GM23338 (cell line): ENCODE data around the gene POLA2. TPM values are rescaled to one million over a fixed set of nuclear protein-coding genes. Genes with fewer than 3 reads are reported as not detected.

ENCODE experiments used
- ATAC-seq: fragments of 200-7000 bp; cut with Tn5 transposase; 3 replicates; pipeline ENCODE4 v1.9.1; 2020
- DNase-seq: peaks from one replicate; pipeline ENCODE4 v3.0.0-alpha.2; 2015; ENCODE audit warnings: low spot score
- H2AFZ ChIP-seq: fragments of 200-600 bp; sonication (generic); 2 replicates; pipeline ENCODE4 v1.8.0; 2016; ENCODE audit warnings: antibody characterized with exemption, mild to moderate bottlenecking, moderate library complexity
- H3F3A ChIP-seq: fragments of 200-600 bp; sonication (generic); replicated peaks from 2 replicates; pipeline ENCODE4 v1.8.0; 2017; ENCODE audit warnings: antibody characterized with exemption, mixed run types, low read depth
- H3K27ac ChIP-seq: fragments of 200-600 bp; sonication (generic); 2 replicates; pipeline ENCODE4 v1.6.1; 2016; ENCODE audit warnings: low read depth
- H3K27me3 ChIP-seq: fragments of 200-600 bp; sonication (generic); 2 replicates; pipeline ENCODE4 v1.8.0; 2016; ENCODE audit warnings: mild to moderate bottlenecking, mixed run types, moderate library complexity; ENCODE audit not compliant: insufficient read depth
- H3K36me3 ChIP-seq: fragments of 200-600 bp; sonication (generic); 2 replicates; pipeline ENCODE4 v1.8.0; 2016; ENCODE audit warnings: mild to moderate bottlenecking; ENCODE audit not compliant: insufficient read depth
- H3K4me1 ChIP-seq: fragments of 200-600 bp; sonication (generic); 2 replicates; pipeline ENCODE4 v1.8.0; 2016; ENCODE audit warnings: mild to moderate bottlenecking, moderate library complexity; ENCODE audit not compliant: insufficient read depth
- H3K4me2 ChIP-seq: fragments of 200-600 bp; sonication (generic); 2 replicates; pipeline ENCODE4 v1.7.1; 2017; ENCODE audit warnings: mixed run types
- H3K4me3 ChIP-seq: fragments of 200-600 bp; sonication (generic); 2 replicates; pipeline ENCODE4 v1.6.1; 2016; ENCODE audit warnings: mixed run types
- H3K79me2 ChIP-seq: fragments of 200-600 bp; sonication (generic); replicated peaks from 2 replicates; pipeline ENCODE4 v1.8.0; 2017; ENCODE audit warnings: mild to moderate bottlenecking; ENCODE audit not compliant: insufficient read depth
- H3K9me2 ChIP-seq: fragments of 200-600 bp; sonication (generic); 2 replicates; pipeline ENCODE4 v1.8.0; 2017; ENCODE audit not compliant: insufficient read depth
- H4K20me1 ChIP-seq: fragments of 200-600 bp; sonication (generic); replicated peaks from 2 replicates; pipeline ENCODE4 v1.8.0; 2017; ENCODE audit warnings: mild to moderate bottlenecking; ENCODE audit not compliant: insufficient read depth
- H3K27ac Mint-ChIP-seq: 2 replicates; pipeline ENCODE4 v1.8.0; 2020; ENCODE audit warnings: inconsistent platforms, mild to moderate bottlenecking, moderate library complexity, mixed read lengths
- H3K27me3 Mint-ChIP-seq: 3 replicates; pipeline ENCODE4 v1.8.0; 2022; ENCODE audit warnings: low read depth, mild to moderate bottlenecking, moderate library complexity, mixed read lengths, inconsistent platforms; ENCODE audit not compliant: insufficient read depth, poor library complexity
- H3K36me3 Mint-ChIP-seq: 3 replicates; pipeline ENCODE4 v1.8.0; 2021; ENCODE audit warnings: low read depth, mild to moderate bottlenecking, inconsistent platforms, moderate library complexity, mixed read lengths
- H3K4me1 Mint-ChIP-seq: 3 replicates; pipeline ENCODE4 v1.8.0; 2020; ENCODE audit warnings: mild to moderate bottlenecking, inconsistent platforms, mixed read lengths
- H3K4me3 Mint-ChIP-seq: 3 replicates; pipeline ENCODE4 v1.8.0; 2021; ENCODE audit warnings: moderate library complexity, mild to moderate bottlenecking, inconsistent platforms, mixed read lengths
- H3K9me3 Mint-ChIP-seq: 3 replicates; pipeline ENCODE4 v1.8.0; 2020; ENCODE audit warnings: moderate library complexity, mild to moderate bottlenecking, inconsistent platforms, mixed read lengths
- CREB1 ChIP-seq: fragments of 250-450 bp; sonication (Bioruptor Pico); IDR thresholded peaks from 2 replicates; pipeline ENCODE4 v1.5.0; 2020; ENCODE audit warnings: low read depth, mild to moderate bottlenecking, moderate library complexity
- EZH2 ChIP-seq: fragments of 200-600 bp; sonication (generic); IDR thresholded peaks from one replicate; pipeline ENCODE4 v1.8.0; 2017; ENCODE audit warnings: antibody characterized with exemption, mild to moderate bottlenecking, low read depth; ENCODE audit not compliant: unreplicated experiment
- EZH2phosphoT487 ChIP-seq: fragments of 200-600 bp; sonication (generic); IDR thresholded peaks from one replicate; pipeline ENCODE4 v1.8.1; 2018; ENCODE audit warnings: antibody characterized with exemption; ENCODE audit not compliant: unreplicated experiment
- JUNB ChIP-seq: IDR thresholded peaks from one replicate; pipeline ENCODE4 v1.6.1; 2016; ENCODE audit warnings: antibody characterized with exemption; ENCODE audit not compliant: unreplicated experiment
- NANOG ChIP-seq: IDR thresholded peaks from 2 replicates; pipeline ENCODE4 v1.6.1; 2016; ENCODE audit warnings: antibody characterized with exemption, borderline replicate concordance
- POLR2AphosphoS5 ChIP-seq: IDR thresholded peaks from 2 replicates; pipeline ENCODE4 v1.6.1; 2016; ENCODE audit warnings: antibody characterized with exemption, low read depth
- STAT1 ChIP-seq: IDR thresholded peaks from one replicate; pipeline ENCODE4 v1.6.1; 2016; ENCODE audit warnings: antibody characterized with exemption; ENCODE audit not compliant: unreplicated experiment
- ZNF114 ChIP-seq: fragments of 250-450 bp; sonication (Bioruptor Pico); IDR thresholded peaks from 2 replicates; pipeline ENCODE4 v1.5.0; 2020; ENCODE audit warnings: mild to moderate bottlenecking, moderate library complexity
- ZNF331 ChIP-seq: fragments of 250-450 bp; sonication (Bioruptor Pico); IDR thresholded peaks from 2 replicates; pipeline ENCODE4 v1.5.0; 2020; ENCODE audit warnings: low read depth, mild to moderate bottlenecking, moderate library complexity
- polyA plus RNA-seq: library from polyadenylated mRNA; unstranded; fragments of >200 nt; fragmentation: Nextera tagmentation; extraction: Ambion mirVana; gene quantifications from 2 replicates; pipeline ENCODE4 v1.2.1, GENCODE V29; 2016
- total RNA-seq: library from RNA; depleted of rRNA; stranded (reverse); fragments of >200 nt; shearing (Covaris generic); gene quantifications from 2 replicates; pipeline ENCODE4 v1.2.3, GENCODE V29; 2014
- TF ChIP-seq, protein P1 (sequence below): IDR thresholded peaks from 2 replicates; pipeline ENCODE4 v1.6.1; 2016; ENCODE audit warnings: antibody characterized with exemption
- TF ChIP-seq, protein P2 (sequence below), 2 experiments: fragments of 200-600 bp in 1 of 2; sonication (generic) in 1 of 2; conservative IDR thresholded peaks; 2 replicates each; pipeline versions ENCODE4 v1.5.1 to v1.6.1; 2016 to 2017; ENCODE audit warnings: antibody characterized with exemption in 2 of 2, low read depth in 2 of 2, mild to moderate bottlenecking in 2 of 2, moderate library complexity in 1 of 2
- TF ChIP-seq, protein P3 (sequence below): fragments of 250-450 bp; sonication (Bioruptor Pico); IDR thresholded peaks from 2 replicates; pipeline ENCODE4 v1.5.0; 2020; ENCODE audit warnings: mild to moderate bottlenecking, moderate library complexity
- TF ChIP-seq, protein P4 (sequence below): IDR thresholded peaks from one replicate; pipeline ENCODE4 v1.6.1; 2018; ENCODE audit warnings: antibody characterized with exemption; ENCODE audit not compliant: unreplicated experiment

Gene POLA2
- total and polyA plus RNA-seq, 2 experiments from 2014 or later, result 22.5 to 30.4 TPM

DNA sequence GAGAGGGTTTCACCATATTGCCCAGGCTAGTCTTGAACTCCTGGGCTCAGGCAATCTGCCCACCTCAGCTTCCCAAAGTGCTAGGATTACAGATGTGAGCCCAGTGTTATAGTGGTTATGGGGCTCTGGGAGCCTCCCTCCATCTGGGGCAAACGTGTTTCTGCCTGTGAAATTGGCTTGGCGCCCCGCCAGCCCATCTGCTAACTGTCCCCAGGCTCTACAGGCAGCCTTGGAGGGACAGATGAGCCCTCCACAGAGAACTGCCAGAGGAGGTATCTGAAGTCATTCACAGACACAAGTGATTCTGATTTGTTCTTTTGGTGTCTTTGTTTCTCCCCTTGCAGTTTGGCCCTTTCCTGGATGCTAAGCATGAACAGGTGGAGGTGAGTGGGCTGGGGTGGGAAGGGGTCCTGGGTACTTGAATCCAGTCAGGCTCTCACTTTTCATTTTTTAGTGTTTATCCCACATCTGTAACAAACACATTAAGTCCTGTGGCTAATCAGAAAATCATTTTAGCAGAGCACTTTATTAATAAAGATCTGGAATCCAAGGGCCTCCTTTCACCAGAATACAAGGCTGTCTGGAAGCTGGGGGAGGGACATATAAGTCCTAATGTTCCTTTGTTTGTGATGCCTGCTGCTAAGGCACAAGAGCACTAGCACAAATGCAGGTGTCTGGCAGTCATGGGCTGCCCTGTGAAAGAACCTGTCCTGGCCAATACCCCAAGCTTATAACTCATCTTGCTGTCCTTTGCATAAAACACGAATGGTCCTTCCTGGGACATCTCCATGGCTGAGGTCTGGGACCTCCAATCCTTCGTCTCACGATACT lies 27.2 kb downstream of the POLA2 start:
- H3K9me2 ChIP-seq, result no peaks in the 10 kb centered on the region
- Mint-ChIP-seq H3K9me3 (no peaks in the 10 kb centered on the region), H3K27me3 (no peaks in the 10 kb centered on the region), H3K27ac (no peak overlapping the region), H3K36me3 (peaks cover 84% of the 10 kb centered on the region), H3K4me3 (no peak overlapping the region), H3K4me1 (peaks cover 9% of the 10 kb centered on the region; the same call in 2 of the 3 replicates)
- no peak overlapping the region for H2AFZ ChIP-seq
- ATAC-seq (no peak), DNase-seq (no peak)
- TF ChIP-seq CREB1 (CRISPR knock-in tag) (no peak), EZH2phosphoT487 (no peak), JUNB (no peak), STAT1 (no peak), ZNF331 (CRISPR knock-in tag) (no peak), ZNF114 (no peak), NANOG (no peak), EZH2 (no peak), POLR2AphosphoS5 (no peak)
- TF ChIP-seq, protein P1, sequence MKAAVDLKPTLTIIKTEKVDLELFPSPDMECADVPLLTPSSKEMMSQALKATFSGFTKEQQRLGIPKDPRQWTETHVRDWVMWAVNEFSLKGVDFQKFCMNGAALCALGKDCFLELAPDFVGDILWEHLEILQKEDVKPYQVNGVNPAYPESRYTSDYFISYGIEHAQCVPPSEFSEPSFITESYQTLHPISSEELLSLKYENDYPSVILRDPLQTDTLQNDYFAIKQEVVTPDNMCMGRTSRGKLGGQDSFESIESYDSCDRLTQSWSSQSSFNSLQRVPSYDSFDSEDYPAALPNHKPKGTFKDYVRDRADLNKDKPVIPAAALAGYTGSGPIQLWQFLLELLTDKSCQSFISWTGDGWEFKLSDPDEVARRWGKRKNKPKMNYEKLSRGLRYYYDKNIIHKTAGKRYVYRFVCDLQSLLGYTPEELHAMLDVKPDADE, result no peak
- TF ChIP-seq, protein P2, sequence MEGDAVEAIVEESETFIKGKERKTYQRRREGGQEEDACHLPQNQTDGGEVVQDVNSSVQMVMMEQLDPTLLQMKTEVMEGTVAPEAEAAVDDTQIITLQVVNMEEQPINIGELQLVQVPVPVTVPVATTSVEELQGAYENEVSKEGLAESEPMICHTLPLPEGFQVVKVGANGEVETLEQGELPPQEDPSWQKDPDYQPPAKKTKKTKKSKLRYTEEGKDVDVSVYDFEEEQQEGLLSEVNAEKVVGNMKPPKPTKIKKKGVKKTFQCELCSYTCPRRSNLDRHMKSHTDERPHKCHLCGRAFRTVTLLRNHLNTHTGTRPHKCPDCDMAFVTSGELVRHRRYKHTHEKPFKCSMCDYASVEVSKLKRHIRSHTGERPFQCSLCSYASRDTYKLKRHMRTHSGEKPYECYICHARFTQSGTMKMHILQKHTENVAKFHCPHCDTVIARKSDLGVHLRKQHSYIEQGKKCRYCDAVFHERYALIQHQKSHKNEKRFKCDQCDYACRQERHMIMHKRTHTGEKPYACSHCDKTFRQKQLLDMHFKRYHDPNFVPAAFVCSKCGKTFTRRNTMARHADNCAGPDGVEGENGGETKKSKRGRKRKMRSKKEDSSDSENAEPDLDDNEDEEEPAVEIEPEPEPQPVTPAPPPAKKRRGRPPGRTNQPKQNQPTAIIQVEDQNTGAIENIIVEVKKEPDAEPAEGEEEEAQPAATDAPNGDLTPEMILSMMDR (conservative IDR thresholded peaks at IDR 0.05; ENCODE audit: low read depth in 2 of 2), result no peak
- TF ChIP-seq, protein P3, sequence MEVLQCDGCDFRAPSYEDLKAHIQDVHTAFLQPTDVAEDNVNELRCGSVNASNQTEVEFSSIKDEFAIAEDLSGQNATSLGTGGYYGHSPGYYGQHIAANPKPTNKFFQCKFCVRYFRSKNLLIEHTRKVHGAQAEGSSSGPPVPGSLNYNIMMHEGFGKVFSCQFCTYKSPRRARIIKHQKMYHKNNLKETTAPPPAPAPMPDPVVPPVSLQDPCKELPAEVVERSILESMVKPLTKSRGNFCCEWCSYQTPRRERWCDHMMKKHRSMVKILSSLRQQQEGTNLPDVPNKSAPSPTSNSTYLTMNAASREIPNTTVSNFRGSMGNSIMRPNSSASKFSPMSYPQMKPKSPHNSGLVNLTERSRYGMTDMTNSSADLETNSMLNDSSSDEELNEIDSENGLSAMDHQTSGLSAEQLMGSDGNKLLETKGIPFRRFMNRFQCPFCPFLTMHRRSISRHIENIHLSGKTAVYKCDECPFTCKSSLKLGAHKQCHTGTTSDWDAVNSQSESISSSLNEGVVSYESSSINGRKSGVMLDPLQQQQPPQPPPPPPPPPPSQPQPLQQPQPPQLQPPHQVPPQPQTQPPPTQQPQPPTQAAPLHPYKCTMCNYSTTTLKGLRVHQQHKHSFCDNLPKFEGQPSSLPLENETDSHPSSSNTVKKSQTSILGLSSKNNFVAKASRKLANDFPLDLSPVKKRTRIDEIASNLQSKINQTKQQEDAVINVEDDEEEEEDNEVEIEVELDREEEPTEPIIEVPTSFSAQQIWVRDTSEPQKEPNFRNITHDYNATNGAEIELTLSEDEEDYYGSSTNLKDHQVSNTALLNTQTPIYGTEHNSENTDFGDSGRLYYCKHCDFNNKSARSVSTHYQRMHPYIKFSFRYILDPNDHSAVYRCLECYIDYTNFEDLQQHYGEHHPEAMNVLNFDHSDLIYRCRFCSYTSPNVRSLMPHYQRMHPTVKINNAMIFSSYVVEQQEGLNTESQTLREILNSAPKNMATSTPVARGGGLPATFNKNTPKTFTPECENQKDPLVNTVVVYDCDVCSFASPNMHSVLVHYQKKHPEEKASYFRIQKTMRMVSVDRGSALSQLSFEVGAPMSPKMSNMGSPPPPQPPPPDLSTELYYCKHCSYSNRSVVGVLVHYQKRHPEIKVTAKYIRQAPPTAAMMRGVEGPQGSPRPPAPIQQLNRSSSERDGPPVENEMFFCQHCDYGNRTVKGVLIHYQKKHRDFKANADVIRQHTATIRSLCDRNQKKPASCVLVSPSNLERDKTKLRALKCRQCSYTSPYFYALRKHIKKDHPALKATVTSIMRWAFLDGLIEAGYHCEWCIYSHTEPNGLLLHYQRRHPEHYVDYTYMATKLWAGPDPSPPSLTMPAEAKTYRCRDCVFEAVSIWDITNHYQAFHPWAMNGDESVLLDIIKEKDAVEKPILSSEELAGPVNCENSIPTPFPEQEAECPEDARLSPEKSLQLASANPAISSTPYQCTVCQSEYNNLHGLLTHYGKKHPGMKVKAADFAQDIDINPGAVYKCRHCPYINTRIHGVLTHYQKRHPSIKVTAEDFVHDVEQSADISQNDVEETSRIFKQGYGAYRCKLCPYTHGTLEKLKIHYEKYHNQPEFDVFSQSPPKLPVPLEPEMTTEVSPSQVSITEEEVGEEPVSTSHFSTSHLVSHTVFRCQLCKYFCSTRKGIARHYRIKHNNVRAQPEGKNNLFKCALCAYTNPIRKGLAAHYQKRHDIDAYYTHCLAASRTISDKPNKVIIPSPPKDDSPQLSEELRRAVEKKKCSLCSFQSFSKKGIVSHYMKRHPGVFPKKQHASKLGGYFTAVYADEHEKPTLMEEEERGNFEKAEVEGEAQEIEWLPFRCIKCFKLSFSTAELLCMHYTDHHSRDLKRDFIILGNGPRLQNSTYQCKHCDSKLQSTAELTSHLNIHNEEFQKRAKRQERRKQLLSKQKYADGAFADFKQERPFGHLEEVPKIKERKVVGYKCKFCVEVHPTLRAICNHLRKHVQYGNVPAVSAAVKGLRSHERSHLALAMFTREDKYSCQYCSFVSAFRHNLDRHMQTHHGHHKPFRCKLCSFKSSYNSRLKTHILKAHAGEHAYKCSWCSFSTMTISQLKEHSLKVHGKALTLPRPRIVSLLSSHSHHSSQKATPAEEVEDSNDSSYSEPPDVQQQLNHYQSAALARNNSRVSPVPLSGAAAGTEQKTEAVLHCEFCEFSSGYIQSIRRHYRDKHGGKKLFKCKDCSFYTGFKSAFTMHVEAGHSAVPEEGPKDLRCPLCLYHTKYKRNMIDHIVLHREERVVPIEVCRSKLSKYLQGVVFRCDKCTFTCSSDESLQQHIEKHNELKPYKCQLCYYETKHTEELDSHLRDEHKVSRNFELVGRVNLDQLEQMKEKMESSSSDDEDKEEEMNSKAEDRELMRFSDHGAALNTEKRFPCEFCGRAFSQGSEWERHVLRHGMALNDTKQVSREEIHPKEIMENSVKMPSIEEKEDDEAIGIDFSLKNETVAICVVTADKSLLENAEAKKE (CRISPR knock-in tag), result no peak
- TF ChIP-seq, protein P4, sequence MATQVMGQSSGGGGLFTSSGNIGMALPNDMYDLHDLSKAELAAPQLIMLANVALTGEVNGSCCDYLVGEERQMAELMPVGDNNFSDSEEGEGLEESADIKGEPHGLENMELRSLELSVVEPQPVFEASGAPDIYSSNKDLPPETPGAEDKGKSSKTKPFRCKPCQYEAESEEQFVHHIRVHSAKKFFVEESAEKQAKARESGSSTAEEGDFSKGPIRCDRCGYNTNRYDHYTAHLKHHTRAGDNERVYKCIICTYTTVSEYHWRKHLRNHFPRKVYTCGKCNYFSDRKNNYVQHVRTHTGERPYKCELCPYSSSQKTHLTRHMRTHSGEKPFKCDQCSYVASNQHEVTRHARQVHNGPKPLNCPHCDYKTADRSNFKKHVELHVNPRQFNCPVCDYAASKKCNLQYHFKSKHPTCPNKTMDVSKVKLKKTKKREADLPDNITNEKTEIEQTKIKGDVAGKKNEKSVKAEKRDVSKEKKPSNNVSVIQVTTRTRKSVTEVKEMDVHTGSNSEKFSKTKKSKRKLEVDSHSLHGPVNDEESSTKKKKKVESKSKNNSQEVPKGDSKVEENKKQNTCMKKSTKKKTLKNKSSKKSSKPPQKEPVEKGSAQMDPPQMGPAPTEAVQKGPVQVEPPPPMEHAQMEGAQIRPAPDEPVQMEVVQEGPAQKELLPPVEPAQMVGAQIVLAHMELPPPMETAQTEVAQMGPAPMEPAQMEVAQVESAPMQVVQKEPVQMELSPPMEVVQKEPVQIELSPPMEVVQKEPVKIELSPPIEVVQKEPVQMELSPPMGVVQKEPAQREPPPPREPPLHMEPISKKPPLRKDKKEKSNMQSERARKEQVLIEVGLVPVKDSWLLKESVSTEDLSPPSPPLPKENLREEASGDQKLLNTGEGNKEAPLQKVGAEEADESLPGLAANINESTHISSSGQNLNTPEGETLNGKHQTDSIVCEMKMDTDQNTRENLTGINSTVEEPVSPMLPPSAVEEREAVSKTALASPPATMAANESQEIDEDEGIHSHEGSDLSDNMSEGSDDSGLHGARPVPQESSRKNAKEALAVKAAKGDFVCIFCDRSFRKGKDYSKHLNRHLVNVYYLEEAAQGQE, result no peak
- peaks cover 30% of the 10 kb centered on the region; the same call in 1 of the 2 replicates for H3F3A ChIP-seq
- H3K27me3 ChIP-seq, result no peaks in the 10 kb centered on the region
- no peak overlapping the region for H3K4me2 ChIP-seq
- no peaks in the 10 kb centered on the region for H3K4me1 ChIP-seq
- peaks cover 41% of the 10 kb centered on the region for H3K36me3 ChIP-seq
- peaks cover 7% of the 10 kb centered on the region; the same call in 1 of the 2 replicates for H4K20me1 ChIP-seq
- no peak overlapping the region for H3K27ac ChIP-seq
- no peak overlapping the region for H3K4me3 ChIP-seq
- no peaks in the 10 kb centered on the region for H3K79me2 ChIP-seq
